GM12865 (cell line): ENCODE results near the gene MROH7.

Experiments used
- DNase-seq: peaks from one replicate; pipeline ENCODE4 v3.0.0; 2010; ENCODE audit warnings: low read depth
- H3K4me3 ChIP-seq: 2 replicates; pipeline ENCODE4 v1.5.1; 2011; ENCODE audit warnings: mild to moderate bottlenecking, low read depth, low read length, control low read depth
- TF ChIP-seq, protein P1 (sequence below): IDR thresholded peaks from 2 replicates; pipeline ENCODE4 v1.5.1; 2011; ENCODE audit warnings: low read length, control low read depth, low read depth, inconsistent platforms; ENCODE audit not compliant: insufficient read depth; ENCODE audit errors: missing control alignments

The MROH7 gene

DNA sequence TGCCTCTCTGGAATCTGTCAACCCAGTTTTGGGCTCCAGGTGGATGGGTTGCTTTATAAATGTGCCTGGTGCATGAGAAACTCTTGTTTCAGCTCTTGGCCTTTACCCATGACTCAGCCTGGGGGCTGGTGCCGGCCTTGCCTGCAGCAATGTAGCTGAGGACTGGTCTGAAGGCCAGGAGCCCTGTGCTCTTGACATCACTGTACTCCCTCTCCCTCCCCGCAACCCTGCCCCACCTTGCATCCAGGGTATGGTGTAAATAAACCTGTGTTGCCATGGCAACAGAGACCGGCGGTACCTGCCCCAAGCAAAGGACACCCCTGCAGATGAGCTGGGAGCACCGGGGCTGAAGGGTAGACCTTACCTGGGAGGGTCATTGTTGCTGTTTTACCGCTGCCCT, 31.5 kb upstream of the MROH7 start:
- H3K4me3 ChIP-seq, result no peak overlapping the region
- TF ChIP-seq, protein P1, sequence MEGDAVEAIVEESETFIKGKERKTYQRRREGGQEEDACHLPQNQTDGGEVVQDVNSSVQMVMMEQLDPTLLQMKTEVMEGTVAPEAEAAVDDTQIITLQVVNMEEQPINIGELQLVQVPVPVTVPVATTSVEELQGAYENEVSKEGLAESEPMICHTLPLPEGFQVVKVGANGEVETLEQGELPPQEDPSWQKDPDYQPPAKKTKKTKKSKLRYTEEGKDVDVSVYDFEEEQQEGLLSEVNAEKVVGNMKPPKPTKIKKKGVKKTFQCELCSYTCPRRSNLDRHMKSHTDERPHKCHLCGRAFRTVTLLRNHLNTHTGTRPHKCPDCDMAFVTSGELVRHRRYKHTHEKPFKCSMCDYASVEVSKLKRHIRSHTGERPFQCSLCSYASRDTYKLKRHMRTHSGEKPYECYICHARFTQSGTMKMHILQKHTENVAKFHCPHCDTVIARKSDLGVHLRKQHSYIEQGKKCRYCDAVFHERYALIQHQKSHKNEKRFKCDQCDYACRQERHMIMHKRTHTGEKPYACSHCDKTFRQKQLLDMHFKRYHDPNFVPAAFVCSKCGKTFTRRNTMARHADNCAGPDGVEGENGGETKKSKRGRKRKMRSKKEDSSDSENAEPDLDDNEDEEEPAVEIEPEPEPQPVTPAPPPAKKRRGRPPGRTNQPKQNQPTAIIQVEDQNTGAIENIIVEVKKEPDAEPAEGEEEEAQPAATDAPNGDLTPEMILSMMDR, result no peak
- DNase-seq, result no peak

DNA sequence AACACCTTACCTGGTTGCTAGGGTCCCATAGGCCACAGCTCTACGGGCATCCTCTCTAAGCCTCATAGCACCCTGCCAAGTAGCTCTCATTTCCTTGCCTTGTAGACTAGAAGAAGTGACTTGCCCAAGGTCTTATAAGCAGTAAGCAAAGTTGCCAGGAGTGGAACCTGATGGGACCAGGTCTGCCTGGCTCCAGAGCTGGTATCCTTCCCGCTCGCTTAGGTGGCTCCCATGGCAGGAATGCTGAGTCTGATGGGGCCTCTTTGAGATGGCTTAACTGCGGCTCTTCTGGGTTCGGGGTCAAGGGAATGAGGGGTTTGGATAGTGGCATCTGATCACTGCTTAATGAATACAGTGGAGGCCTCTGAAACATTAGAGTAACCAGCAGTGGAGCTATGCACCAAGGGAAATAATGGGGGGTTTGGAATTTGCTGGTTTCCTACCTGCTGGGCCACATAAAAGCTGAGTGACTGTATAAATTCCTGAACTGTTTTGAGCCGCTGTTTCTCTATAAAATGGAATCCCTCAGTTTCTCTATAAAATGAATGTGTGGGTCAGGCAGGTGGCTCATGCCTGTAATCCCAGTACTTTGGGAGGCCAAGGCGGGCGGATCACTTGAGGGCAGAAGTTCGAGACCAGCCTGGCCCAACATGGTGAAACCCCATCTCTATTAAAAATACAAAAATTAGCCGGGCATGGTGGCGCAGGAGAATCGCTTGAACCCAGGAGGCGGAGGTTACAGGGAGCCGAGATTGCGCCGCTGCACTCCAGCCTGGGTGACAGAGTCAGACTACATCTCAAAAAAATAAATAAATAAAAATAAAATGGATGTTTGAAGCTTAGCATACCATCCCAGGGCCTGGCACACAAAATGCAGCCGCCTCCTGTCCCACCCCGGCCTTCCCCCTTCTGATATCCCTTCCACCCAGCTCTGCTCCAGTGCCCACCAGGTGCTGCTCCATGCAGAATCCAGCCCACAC, 30.7 kb upstream of the MROH7 start:
- H3K4me3 ChIP-seq, result no peak overlapping the region
- DNase-seq, result no peak
- TF ChIP-seq, protein P1, result no peak

DNA sequence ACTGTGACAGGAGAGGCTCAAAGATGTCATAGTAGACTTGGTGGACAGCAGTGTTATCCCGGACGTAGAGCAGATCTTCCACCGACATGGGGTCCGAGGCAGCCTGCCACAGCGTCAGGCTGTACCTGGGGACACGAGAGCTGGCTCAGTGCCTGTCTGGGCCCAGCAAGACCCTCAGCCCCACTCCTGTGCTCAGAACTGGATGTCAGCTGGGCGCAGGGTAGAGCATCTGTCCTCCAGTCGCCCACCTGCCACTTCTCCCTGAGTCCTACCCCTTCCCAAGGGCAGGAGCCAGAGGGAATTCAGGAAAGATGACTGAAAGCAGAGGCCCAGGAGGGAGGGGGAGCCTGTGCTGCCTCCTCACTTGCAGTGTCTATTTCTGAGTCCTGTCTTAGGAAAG, 30.0 kb upstream of the MROH7 start:
- no peak for DNase-seq
- H3K4me3 ChIP-seq, result no peak overlapping the region
- TF ChIP-seq, protein P1, result no peak

DNA sequence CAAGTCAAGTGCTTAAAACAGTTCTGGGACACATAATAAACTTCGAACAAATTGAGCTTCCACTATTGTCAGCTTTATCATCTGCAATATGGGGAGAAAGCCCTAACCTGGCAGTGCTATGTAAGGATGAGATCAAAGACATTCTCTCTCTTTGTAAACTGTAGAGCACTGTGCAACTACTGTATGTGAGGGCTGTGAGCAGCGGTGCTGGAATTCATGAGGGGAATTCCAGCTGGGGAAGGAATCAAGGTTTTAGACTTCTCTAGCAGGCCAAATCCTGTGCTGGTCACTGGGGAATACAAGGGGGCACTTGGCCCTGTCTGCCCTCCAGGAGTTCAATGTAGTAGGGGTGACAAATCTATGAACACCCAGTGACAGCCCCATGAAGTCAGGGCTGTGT, 27.6 kb upstream of the MROH7 start:
- no peak overlapping the region for H3K4me3 ChIP-seq
- TF ChIP-seq, protein P1, result no peak
- no peak for DNase-seq

DNA sequence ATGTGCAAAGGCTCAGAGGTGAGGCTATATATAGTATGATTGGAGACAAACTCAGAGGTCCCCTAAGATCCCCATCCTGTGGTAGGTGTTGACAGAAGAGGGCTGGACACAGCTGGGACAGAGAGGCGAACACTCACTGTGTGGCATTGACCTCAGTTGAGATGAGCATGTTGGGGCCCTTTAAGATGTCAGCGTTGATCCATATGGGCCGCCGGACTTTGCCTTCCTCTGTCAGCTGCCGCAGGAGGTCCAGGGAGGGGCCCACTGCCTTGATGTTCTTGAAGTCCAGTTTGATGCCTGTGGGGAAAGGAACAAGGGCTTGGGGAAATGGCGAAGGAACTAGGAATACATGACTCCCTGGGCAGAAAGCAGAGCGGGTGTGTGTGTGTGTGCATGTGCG, 27.0 kb upstream of the MROH7 start:
- TF ChIP-seq, protein P1, result no peak
- DNase-seq, result no peak
- H3K4me3 ChIP-seq, result no peak overlapping the region

DNA sequence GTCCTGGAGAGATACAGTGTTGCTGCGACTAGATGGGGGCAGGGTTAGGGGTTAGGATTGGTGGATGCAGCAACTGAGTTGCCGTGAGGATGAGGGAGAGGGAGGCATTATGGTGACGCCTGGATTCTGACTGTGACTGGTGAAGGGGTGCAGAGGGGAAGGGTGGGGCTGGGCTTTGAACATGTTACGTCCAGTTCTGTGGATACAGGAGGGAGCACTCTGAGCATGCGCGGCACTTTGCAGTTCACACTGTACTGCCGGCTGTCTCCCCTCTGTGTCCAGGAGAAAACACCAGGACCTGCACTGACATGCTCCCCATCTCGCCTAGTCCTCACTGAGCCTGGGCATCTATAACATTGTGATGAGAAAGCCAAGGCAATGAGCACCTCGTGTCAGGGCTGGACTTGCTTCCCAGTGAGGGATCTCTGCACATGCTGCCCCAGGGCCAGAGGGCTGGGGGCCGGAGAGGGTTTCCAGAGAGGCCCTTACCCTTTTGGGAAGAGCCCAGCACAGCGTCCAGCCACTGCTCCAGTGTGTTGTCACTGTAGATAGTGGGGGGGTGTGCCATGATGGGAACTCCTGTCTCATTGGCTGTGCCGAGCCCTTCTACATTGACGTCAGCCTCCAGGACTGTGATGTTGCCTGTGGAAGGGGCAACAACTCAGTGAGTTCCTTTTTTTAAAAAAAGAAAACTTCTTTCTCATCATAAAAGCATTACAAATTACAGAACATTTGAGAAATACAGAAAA, 25.9 kb upstream of the MROH7 start:
- no peak overlapping the region for H3K4me3 ChIP-seq
- DNase-seq, result no peak
- TF ChIP-seq, protein P1, result no peak
